ENCODE results near the gene BAZ2A. TPM values are rescaled to one million over a fixed set of nuclear protein-coding genes. Genes with fewer than 3 reads are reported as not detected.
A peak's percentile ranks its signal among the peaks of the same experiment; 100 is the strongest.

BAZ2A gene
- total and polyA plus RNA-seq, 8 donors, result 26.7 to 59.9 (median 39.1) TPM

DNA sequence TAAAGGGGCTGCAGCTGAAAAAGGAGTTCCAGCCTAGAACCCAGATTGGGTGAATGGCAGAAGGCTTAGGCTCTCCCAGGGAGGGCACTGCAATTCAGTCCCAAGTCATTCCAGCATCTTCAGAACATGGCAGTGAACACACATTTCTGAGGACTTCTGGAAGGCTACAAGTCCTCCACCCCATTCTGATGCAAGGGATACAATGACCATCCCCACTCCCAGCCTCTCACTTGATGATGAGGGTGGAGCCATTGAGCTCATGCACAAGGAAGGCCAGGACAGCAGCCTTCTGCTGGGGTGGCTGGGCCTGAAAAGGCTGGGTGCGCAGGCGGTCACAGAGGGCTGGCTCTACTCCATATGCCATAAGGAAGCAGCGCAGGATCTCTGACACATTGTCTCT is 25.8 kb downstream of the BAZ2A start:
- Histone ChIP-seq H3K27me3 (no peaks in the 10 kb centered on the region), H3K4me1 (no peaks in the 10 kb centered on the region), H3K27ac (no peak overlapping the region), H3K4me3 (no peak overlapping the region), H3K9me3 (no peaks in the 10 kb centered on the region), H3K36me3 (peaks cover 28 to 100% (median 90%) of the 10 kb centered on the region in 3 donors)
- intact Hi-C loops (cut with DNase I), result no loop called here
- DNase-seq (no peak), ATAC-seq (no peak), FAIRE-seq (no peak)
- TF ChIP-seq CTCF (IDR thresholded peaks at IDR 0.05), result no peak
- WGBS, 2 donors, result 97 to 99% methylated on average over 3 of the region's 3 CpGs

- Histone ChIP-seq H3K36me3 (peaks cover 25 to 94% (median 80%) of the 10 kb centered on the region in 3 donors), H3K4me3 (no peak overlapping the region), H3K9me3 (no peaks in the 10 kb centered on the region), H3K4me1 (no peaks in the 10 kb centered on the region), H3K27me3 (no peaks in the 10 kb centered on the region), H3K27ac (no peak overlapping the region)
- FAIRE-seq, result no peak
- no peak for TF ChIP-seq CTCF (IDR thresholded peaks at IDR 0.05)
- intact Hi-C loops (cut with DNase I), result no loop called here
- DNase-seq, result no peak
- WGBS, 2 donors, result 62 to 64% methylated on average over 3 of the region's 3 CpGs
- no peak for ATAC-seq
These were observed 27.9 kb downstream of the BAZ2A start for GRCh38 chr12:56602239-56602638.

DNA sequence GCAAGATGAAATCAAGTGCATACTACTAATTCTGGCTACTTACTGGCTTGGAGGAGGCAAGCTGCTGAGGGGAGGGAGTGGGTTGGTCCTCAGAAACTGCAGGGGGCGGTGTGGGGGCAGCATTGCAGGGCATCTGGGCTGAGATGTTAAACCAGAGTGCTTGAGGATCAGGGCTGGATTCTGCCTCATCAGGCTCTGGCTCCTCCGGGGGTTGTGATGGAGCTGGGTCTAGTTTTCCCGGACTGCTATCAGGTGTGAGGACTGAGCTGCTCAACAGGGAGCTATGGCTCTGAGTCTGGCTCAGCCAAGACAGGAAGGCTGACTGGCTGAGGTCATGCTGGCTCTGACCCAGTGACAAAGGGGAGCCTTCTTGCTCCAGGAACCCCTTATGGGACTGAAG is 28.6 kb downstream of the BAZ2A start:
- FAIRE-seq, result no peak
- H3K36me3 ChIP-seq, result peaks cover 25 to 87% (median 73%) of the 10 kb centered on the region in 3 donors
- peak in 2 of 4 donors; percentile 21 to 36 for ATAC-seq

GRCh38 chr12:56600753-56601152 is 29.4 kb downstream of the BAZ2A start:
- 79 to 85% methylated on average over 6 of the region's 6 CpGs for WGBS, 2 donors
- Histone ChIP-seq H3K4me3 (no peak overlapping the region), H3K9me3 (no peaks in the 10 kb centered on the region), H3K4me1 (no peaks in the 10 kb centered on the region), H3K27ac (no peak overlapping the region), H3K36me3 (peaks cover 25 to 79% (median 66%) of the 10 kb centered on the region in 3 donors), H3K27me3 (no peaks in the 10 kb centered on the region)
- intact Hi-C loops (cut with DNase I), result no loop called here
- ATAC-seq (no peak), DNase-seq (no peak), FAIRE-seq (no peak)
- TF ChIP-seq CTCF (IDR thresholded peaks at IDR 0.05), result no peak

More for the DNA sequence above, 28.6 kb downstream of the BAZ2A start:
- H3K4me1 ChIP-seq, result no peaks in the 10 kb centered on the region
- no peak for TF ChIP-seq CTCF (IDR thresholded peaks at IDR 0.05)
- 76 to 81% methylated on average over 3 of the region's 3 CpGs for WGBS, 2 donors
- intact Hi-C loops (cut with DNase I), result no loop called here
- no peak for DNase-seq
- H3K27ac ChIP-seq, result no peak overlapping the region
- no peaks in the 10 kb centered on the region for H3K9me3 ChIP-seq
- no peak overlapping the region for H3K4me3 ChIP-seq
- no peaks in the 10 kb centered on the region for H3K27me3 ChIP-seq

- WGBS, 2 donors, result 96 to 97% methylated on average over 10 of the region's 10 CpGs
These were observed 30.3 kb downstream of the BAZ2A start for GRCh38 chr12:56599797-56600196.

More at GRCh38 chr12:56599797-56600196, 30.3 kb downstream of the BAZ2A start:
- Histone ChIP-seq H3K27me3 (no peaks in the 10 kb centered on the region), H3K27ac (no peak overlapping the region), H3K4me3 (no peak overlapping the region), H3K4me1 (no peaks in the 10 kb centered on the region), H3K36me3 (peaks cover 21 to 70% (median 56%) of the 10 kb centered on the region in 3 donors), H3K9me3 (no peaks in the 10 kb centered on the region)
- DNase-seq (no peak), FAIRE-seq (no peak), ATAC-seq (no peak)
- intact Hi-C loops (cut with DNase I), result no loop called here
- TF ChIP-seq CTCF (IDR thresholded peaks at IDR 0.05), result no peak

All from pancreas (tissue), 10 donors.